Measurements from ENCODE around the gene RNH1. TPM values are rescaled to one million over a fixed set of nuclear protein-coding genes. Genes with fewer than 3 reads are reported as not detected.

The RNH1 gene
- total and polyA plus RNA-seq, 2 donors (not counting 1 experiment from before 2014, with no cell fraction given), result 102 to 561 TPM

DNA sequence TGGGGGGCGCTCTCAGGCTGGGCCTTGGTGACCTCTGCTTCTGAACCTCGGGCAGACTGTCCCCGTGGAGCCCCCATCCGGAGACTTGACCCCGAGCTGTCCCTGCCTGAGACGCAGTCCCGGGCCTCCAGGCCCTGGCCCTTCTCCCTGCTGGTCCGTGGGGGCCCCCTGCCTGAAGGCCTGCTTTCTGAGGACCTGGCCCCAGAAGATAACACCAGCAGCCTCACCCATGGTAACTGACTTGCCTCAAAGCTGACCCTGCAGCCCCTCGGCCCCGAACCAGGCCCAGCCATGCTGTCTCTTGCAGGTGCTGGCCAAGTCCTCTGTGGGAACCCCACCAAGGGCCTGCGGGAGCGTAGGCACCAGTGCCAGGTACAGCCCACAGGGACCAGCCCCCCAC is 44.6 kb upstream of the RNH1 start:
- H3K4me3 ChIP-seq (replicated peaks in 1 of 4; ENCODE audit: control extremely low read depth in 1 of 4, insufficient read depth in 1 of 4, low read depth in 3 of 4, low read length in 4 of 4), result no peak overlapping the region
- TF ChIP-seq, protein P1, sequence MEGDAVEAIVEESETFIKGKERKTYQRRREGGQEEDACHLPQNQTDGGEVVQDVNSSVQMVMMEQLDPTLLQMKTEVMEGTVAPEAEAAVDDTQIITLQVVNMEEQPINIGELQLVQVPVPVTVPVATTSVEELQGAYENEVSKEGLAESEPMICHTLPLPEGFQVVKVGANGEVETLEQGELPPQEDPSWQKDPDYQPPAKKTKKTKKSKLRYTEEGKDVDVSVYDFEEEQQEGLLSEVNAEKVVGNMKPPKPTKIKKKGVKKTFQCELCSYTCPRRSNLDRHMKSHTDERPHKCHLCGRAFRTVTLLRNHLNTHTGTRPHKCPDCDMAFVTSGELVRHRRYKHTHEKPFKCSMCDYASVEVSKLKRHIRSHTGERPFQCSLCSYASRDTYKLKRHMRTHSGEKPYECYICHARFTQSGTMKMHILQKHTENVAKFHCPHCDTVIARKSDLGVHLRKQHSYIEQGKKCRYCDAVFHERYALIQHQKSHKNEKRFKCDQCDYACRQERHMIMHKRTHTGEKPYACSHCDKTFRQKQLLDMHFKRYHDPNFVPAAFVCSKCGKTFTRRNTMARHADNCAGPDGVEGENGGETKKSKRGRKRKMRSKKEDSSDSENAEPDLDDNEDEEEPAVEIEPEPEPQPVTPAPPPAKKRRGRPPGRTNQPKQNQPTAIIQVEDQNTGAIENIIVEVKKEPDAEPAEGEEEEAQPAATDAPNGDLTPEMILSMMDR (conservative IDR thresholded peaks at IDR 0.05 in 1 of 2, IDR thresholded peaks at IDR 0.05 in 1 of 2; ENCODE audit: low read depth in 1 of 2, low read length in 2 of 2), result no peak
- no peak for TF ChIP-seq EZH2 (IDR thresholded peaks at IDR 0.05; ENCODE audit: low read length, missing control alignments)

DNA sequence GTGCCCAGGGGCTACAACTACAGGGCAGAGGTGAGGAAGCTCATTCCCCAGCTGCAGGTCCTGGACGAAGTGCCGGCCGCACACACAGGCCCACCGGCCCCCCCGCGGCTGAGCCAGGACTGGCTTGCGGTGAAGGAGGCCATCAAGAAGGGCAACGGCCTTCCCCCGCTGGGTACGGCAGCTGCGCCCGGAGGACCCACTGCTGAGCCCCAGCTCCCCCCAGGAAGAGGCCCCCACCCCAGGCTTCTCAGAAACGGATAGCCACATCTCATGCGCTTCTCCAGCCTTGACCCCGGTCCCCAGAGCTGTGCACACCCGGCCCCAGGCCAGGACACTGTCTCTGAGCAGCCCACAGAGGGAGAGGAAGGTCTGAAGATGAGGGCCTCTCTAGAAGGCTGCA is 44.1 kb upstream of the RNH1 start:
- Histone ChIP-seq H3K9ac (ENCODE audit: insufficient read depth, low read length) (no peak overlapping the region), H3K27ac (ENCODE audit: insufficient read depth, low read length) (no peak overlapping the region), H4K20me1 (ENCODE audit: control insufficient read depth, extremely low read depth, insufficient read depth, low read length) (no peaks in the 10 kb centered on the region), H2AFZ (ENCODE audit: low read length) (no peak overlapping the region), H3K79me2 (ENCODE audit: control insufficient read depth, insufficient read depth, low read length) (no peaks in the 10 kb centered on the region), H3K4me2 (ENCODE audit: extremely low read depth, insufficient read depth, low read length) (no peak overlapping the region), H3K27me3 (ENCODE audit: control insufficient read depth, insufficient read depth, low read length) (peaks cover 16% of the 10 kb centered on the region), H3K36me3 (ENCODE audit: control insufficient read depth, insufficient read depth, low read length) (no peaks in the 10 kb centered on the region), H3K9me3 (ENCODE audit: control insufficient read depth, insufficient read depth, low read depth, low read length) (no peaks in the 10 kb centered on the region), H3K4me1 (ENCODE audit: control insufficient read depth, extremely low read depth, insufficient read depth, low read length) (no peaks in the 10 kb centered on the region), H3K4me3 (replicated peaks in 1 of 4; ENCODE audit: control extremely low read depth in 1 of 4, insufficient read depth in 1 of 4, low read depth in 3 of 4, low read length in 4 of 4) (no peak overlapping the region)
- TF ChIP-seq, protein P1 (conservative IDR thresholded peaks at IDR 0.05 in 1 of 2, IDR thresholded peaks at IDR 0.05 in 1 of 2; ENCODE audit: low read depth in 1 of 2, low read length in 2 of 2), result no peak
- no peak for TF ChIP-seq EZH2 (IDR thresholded peaks at IDR 0.05; ENCODE audit: low read length, missing control alignments)
- DNase-seq (ENCODE audit: low read depth in 2 of 2), result no peak

More for the DNA sequence above, 44.6 kb upstream of the RNH1 start:
- no peak overlapping the region for H2AFZ ChIP-seq (ENCODE audit: low read length)
- H3K9ac ChIP-seq (ENCODE audit: insufficient read depth, low read length), result no peak overlapping the region
- no peaks in the 10 kb centered on the region for H3K4me1 ChIP-seq (ENCODE audit: control insufficient read depth, extremely low read depth, insufficient read depth, low read length)
- no peaks in the 10 kb centered on the region for H3K36me3 ChIP-seq (ENCODE audit: control insufficient read depth, insufficient read depth, low read length)
- no peak overlapping the region for H3K27ac ChIP-seq (ENCODE audit: insufficient read depth, low read length)
- H3K4me2 ChIP-seq (ENCODE audit: extremely low read depth, insufficient read depth, low read length), result no peak overlapping the region
- H3K9me3 ChIP-seq (ENCODE audit: control insufficient read depth, insufficient read depth, low read depth, low read length), result no peaks in the 10 kb centered on the region
- H3K79me2 ChIP-seq (ENCODE audit: control insufficient read depth, insufficient read depth, low read length), result no peaks in the 10 kb centered on the region
- no peaks in the 10 kb centered on the region for H4K20me1 ChIP-seq (ENCODE audit: control insufficient read depth, extremely low read depth, insufficient read depth, low read length)
- no peak for DNase-seq (ENCODE audit: low read depth in 2 of 2)
- peaks cover 20% of the 10 kb centered on the region for H3K27me3 ChIP-seq (ENCODE audit: control insufficient read depth, insufficient read depth, low read length)

DNA sequence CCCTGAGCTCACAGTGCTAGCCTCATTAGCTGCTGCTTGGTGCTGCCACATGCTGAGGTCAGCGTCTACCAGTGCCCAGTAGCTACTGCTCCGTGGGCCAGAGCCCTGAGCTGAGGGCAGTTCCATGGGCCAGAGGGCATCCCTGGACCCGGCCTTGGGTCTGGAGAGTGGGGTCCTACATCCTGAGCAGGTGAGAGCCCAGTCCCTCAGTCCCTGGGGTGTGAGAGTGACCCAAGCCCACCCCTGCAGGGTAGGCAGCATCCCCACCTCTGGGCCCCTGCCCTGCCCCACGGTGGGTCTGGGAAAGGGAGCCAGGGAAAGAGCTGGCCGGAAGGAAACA is 43.7 kb upstream of the RNH1 start:
- Histone ChIP-seq H3K9ac (ENCODE audit: insufficient read depth, low read length) (no peak overlapping the region), H3K27me3 (ENCODE audit: control insufficient read depth, insufficient read depth, low read length) (peaks cover 13% of the 10 kb centered on the region), H3K4me2 (ENCODE audit: extremely low read depth, insufficient read depth, low read length) (no peak overlapping the region), H4K20me1 (ENCODE audit: control insufficient read depth, extremely low read depth, insufficient read depth, low read length) (no peaks in the 10 kb centered on the region), H3K9me3 (ENCODE audit: control insufficient read depth, insufficient read depth, low read depth, low read length) (no peaks in the 10 kb centered on the region), H3K4me3 (replicated peaks in 1 of 4; ENCODE audit: control extremely low read depth in 1 of 4, insufficient read depth in 1 of 4, low read depth in 3 of 4, low read length in 4 of 4) (no peak overlapping the region), H2AFZ (ENCODE audit: low read length) (no peak overlapping the region), H3K27ac (ENCODE audit: insufficient read depth, low read length) (no peak overlapping the region), H3K79me2 (ENCODE audit: control insufficient read depth, insufficient read depth, low read length) (no peaks in the 10 kb centered on the region), H3K4me1 (ENCODE audit: control insufficient read depth, extremely low read depth, insufficient read depth, low read length) (no peaks in the 10 kb centered on the region), H3K36me3 (ENCODE audit: control insufficient read depth, insufficient read depth, low read length) (no peaks in the 10 kb centered on the region)
- TF ChIP-seq, protein P1 (conservative IDR thresholded peaks at IDR 0.05 in 1 of 2, IDR thresholded peaks at IDR 0.05 in 1 of 2; ENCODE audit: low read depth in 1 of 2, low read length in 2 of 2), result no peak
- TF ChIP-seq EZH2 (IDR thresholded peaks at IDR 0.05; ENCODE audit: low read length, missing control alignments), result no peak
- DNase-seq (ENCODE audit: low read depth in 2 of 2), result no peak
